ENCODE measurements around the gene KIF18A.

Gene KIF18A

DNA sequence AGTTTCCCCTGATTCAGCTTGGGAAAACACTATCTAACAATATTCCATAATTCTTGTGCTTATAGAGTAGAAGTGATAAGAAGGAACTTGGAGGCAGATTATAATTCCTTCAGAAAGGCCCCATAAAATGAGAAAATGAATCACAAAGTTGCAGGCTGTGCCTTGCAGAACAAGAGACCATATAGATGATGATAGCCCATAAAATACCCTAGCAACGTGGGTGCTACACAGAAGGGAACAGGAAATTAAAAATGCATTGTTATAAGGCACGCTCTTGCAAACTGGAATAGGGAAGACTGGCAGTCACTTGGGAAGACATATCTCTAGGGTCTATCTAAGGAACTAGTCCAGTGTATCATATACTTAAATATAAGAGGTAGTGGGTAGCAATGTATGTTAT, 67.6 kb downstream of the KIF18A start:
- DNase-seq = no peak

DNA sequence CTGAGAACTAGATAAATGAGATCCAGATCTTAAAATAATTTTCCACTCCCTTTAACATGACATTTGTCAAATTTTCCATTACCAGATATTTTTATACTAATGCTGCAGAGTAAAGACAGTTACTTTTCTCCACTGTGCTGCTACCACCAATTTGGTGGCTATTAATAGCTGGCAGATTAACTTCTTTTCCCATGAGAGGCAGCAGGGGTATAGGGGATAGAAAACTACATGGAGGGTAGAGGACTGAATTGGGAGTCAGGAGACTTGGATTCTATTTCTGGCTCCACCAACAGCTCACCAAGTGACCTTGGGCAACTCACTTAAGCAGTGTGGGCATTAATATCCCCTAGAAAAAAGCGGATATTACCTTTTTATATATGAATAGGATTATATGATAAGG, 69.2 kb downstream of the KIF18A start:
- DNase-seq = no peak

DNA sequence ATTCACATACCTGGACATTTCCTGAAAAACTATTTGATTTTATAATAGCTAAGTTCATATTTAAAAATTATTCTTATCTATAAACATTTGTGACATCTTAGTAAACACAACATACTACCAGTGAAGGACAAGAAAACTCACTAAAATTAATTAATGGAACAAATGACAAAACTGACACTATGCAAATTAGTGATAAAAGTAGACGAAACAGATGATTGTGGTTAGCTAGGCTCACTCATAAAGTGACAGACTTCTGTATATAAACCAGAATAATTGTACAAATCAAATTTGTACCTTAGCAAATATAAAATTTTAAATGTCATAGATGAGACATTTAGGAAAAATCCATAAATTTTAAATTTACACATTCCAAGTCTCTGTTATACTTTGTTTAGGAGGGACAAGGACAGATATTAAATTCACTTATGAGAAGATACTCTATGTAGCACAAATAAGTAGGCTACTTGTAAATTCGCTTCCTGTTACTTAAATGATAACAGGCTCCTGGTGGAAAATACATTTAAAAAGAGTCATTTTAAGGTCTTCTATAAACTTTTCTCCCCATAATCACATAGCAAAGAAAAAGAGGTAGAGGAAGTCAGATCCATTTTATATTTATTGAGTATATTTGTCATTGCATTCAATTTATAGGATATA, 81.2 kb downstream of the KIF18A start:
- DNase-seq = no peak

GRCh38 chr11:28017816-28018215, 90.1 kb downstream of the KIF18A start:
- DNase-seq = no peak

- DNase-seq = no peak
Measured at GRCh38 chr11:28011813-28012212, 96.1 kb downstream of the KIF18A start.

DNA sequence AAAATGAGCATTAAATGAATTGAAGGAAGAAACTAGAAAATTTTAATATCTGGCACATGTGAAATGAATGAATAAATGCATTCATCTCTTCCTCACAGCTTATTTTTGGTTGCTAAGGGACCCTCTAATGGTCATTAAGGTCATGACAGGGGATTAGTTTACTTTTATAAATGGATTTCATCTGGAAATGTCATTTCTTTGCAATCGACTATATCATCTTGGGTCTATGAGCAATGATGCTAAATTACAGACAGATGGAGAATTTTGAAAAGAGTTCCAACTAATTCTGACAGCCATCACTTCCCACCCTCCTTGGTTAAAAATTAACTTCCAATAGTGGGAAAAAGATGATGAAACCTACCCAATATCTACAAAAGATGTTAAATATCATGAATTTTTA, 98.0 kb downstream of the KIF18A start:
- no peak for DNase-seq

- DNase-seq = no peak
Measured at GRCh38 chr11:28009388-28009787, 98.6 kb downstream of the KIF18A start.

DNA sequence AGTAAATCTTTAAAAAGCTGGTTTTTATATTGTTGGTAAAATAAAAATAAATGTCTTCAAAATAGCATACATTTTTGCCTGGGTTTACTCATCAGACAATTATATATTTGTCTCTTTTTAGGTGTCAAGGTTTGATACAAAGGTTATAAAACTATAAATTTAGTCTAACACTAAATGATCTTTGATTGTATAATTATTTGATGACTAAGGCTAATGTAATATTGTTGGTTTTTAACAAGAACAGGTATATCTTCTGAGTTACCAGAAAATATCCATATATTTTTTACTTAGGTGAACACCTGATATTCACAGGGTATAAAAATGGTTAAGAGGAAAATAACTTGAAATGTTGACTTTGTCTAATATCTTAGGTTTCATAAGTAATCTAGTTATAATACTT, 104.3 kb downstream of the KIF18A start:
- no peak for DNase-seq

DNA sequence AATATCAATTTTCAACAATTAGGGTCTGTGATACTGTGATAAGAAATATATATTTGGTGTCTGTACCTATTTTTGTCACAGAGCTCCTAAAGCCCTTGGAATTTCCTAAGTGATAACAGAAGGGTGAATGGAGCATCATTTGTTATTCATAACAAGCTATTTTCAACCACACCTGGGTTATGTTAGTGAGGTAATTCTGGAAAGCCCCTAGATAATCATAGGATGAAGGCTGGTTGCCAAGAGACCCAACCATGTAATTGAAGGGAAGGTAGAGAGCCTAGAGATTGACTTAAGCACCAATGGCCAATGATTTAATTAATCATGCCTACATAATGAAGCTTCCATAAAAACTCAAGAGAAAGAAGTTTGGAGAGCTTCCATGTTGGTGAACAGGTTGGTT, 109.4 kb downstream of the KIF18A start:
- no peak for DNase-seq

DNA sequence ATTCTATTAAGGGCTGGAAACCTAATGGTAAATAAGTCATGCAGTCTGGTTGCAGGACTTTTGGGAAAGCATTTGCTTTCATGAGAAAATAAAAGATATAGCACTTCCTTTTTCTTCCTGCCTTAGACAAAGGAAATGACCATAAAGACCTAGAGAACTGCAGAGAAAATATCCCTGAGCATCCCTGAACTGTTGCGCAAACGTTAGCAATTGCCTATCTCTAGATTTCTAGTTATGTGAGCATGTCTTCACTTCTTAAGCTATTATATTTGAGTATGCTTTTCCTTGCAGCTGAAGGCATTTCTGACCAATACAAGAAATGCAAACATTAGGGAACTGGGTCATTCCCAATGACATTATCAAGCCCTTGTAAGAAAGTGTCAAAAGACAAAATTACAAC, 110.6 kb downstream of the KIF18A start:
- no peak for DNase-seq

GRCh38 chr11:27996066-27996465, 111.9 kb downstream of the KIF18A start:
- no peak for DNase-seq

- DNase-seq = no peak
Measured at GRCh38 chr11:27995083-27995482, 112.9 kb downstream of the KIF18A start.

- no peak for DNase-seq
Measured at GRCh38 chr11:27991736-27992135, 116.2 kb downstream of the KIF18A start.

GRCh38 chr11:27977527-27977926, 130.4 kb downstream of the KIF18A start:
- no peak for DNase-seq

GRCh38 chr11:27977031-27977430, 130.9 kb downstream of the KIF18A start:
- no peak for DNase-seq

DNA sequence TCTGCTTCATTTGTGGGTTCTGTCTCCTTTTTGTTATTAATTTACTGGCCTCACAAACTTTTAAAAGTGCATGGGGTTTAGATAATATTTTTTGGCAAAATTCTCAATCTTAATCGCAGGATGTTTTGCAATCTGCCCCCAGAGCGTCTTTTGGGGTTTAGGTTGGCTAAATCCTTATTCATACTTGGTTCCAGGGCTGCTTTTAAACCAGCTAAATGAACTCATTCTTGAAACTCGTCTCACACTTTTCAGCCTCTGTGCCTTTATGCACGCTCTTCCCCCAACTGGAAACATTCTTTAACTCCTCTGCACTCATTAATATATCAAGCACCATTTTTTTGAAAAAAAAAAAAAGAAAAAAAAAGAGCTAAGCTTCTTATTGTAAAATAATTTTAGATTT, 131.7 kb downstream of the KIF18A start:
- no peak for DNase-seq

DNA sequence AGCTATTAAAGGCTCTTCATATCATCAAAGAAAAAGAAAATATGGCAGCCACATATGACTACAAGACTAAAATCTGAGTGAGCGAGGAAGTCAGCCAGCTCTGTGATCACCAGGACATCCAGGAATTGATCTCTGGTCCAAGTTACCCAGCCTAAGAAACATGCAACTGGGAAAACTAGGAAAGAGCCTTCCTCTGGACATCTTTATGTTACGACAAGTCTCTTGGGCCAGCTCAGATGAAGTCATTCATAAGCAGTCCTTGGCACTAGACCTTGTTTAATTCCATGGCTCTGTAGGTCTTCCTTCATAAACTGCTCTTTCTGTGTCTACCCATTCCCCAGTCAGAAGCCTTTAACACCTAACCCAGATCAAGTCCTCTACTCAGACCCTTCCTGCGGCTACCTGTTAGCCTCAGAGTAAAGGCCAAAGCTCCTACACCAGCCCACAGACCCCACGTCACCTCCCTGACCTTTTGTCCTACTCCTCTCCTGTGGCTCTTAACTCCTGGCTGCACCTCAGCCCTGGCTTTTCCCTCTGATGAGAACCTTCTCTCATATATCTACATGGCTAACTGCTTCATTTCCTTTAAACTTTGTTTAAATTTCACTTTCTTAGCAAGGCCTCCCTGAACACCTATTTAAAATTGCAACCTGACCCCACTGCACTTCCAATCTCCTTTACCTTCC, 134.0 kb downstream of the KIF18A start:
- DNase-seq = no peak

DNA sequence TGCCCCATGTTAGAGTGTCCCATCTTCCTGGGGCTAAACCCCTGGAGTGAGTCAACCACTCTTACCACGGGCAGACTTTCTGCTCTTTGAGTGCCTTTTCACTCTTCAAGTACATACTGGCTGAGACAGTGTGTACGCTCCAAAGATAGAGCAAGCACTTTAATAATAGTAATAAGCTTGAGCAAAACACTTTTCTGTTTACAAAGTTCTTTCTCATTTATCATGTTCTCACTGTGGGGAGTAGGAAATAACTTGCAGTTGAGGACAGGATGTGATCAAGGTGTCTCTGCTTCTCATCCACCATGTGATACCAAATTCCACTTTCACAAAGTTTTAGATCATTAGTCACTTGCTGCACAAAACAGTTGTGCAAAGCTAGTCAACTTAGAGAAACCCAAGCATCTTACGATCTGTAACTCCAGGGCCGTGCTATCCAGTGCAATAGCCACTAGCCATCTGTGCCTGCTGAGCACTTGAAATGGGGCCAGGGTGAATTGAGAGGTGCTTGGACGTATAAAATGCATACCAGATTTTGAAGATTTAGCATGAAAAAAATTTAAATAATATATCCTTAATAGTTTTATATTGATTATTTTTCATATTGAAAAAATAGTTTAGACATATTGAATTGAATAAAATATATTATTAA, 135.3 kb downstream of the KIF18A start:
- DNase-seq = no peak

DNA sequence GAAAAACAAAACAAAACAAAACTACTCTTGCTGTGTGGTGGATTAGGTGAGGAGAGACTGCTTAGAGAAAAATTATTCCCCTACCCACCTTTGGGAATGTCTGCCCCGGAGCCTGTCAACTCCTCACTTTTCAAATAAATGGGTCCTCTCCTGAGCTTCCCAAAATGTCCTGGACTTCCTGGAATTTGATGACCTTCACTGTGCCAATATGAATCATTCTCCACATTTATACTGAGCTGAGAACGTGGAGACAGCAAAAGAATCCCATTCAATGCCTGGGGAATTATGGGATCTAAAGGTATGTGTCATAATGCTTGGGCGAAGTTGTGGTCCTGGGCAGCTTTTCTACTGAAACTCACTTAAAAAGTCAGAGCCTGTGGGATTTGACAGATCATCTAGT, 136.8 kb downstream of the KIF18A start:
- no peak for DNase-seq
